Lower lobe of right lung (tissue), 2 donors: Measurements from ENCODE around the gene MAGI2. TPM values are rescaled to one million over a fixed set of nuclear protein-coding genes. Genes with fewer than 3 reads are reported as not detected.

Experiments
- ATAC-seq, 2 donors: fragments of 200-7000 bp; cut with Tn5 transposase; one replicate each; pipeline ENCODE4 v1.9.1; 2020 to 2022; ENCODE audit warnings: mild to moderate bottlenecking in 2 of 2, moderate library complexity in 2 of 2
- DNase-seq: peaks from one replicate; pipeline ENCODE4 v3.0.0-alpha.2; 2020
- H3K27ac ChIP-seq: fragments of 200-600 bp; one replicate; pipeline ENCODE4 v1.8.0; 2022
- H3K27me3 ChIP-seq: fragments of 200-600 bp; one replicate; pipeline ENCODE4 v1.8.0; 2022; ENCODE audit warnings: low read depth
- H3K36me3 ChIP-seq: fragments of 200-600 bp; one replicate; pipeline ENCODE4 v1.8.0; 2022; ENCODE audit warnings: mild to moderate bottlenecking
- H3K4me1 ChIP-seq: fragments of 200-600 bp; one replicate; pipeline ENCODE4 v1.8.0; 2022
- H3K4me3 ChIP-seq: fragments of 200-600 bp; one replicate; pipeline ENCODE4 v1.8.0; 2022; ENCODE audit warnings: mild to moderate bottlenecking
- H3K9me3 ChIP-seq: fragments of 200-600 bp; one replicate; pipeline ENCODE4 v1.8.0; 2022
- CTCF ChIP-seq: fragments of 200-600 bp; IDR thresholded peaks from one replicate; pipeline ENCODE4 v1.8.0; 2022; ENCODE audit warnings: antibody characterized with exemption, mild to moderate bottlenecking
- intact Hi-C: fragments of 100-400 bp; cut with DNase I; formaldehyde crosslinking; loops from one replicate; pipeline ENCODE4 v1.11.0; 2022
- total RNA-seq: library from RNA; stranded (reverse); fragmentation: NEBNext Ultra II Directional; extraction: Animal tissue kit (Norgen Biotek cat#: 25700); gene quantifications from one replicate; pipeline ENCODE4 v1.2.1, GENCODE V29; 2021
- donor health status: DM: no; HTN: yes; CAD: no; lungs with severe emphysema.

Gene MAGI2
- total RNA-seq, 1 donor from 2014 or later: 15.3 TPM

GRCh38 chr7:78912781-78913180 is 540.7 kb downstream of the MAGI2 start:
- H3K36me3 ChIP-seq: no peaks in the 10 kb centered on the region
- intact Hi-C loops: no loop called here
- TF ChIP-seq CTCF: no peak
- no peaks in the 10 kb centered on the region for H3K9me3 ChIP-seq
- ATAC-seq (no peak), DNase-seq (no peak)
- H3K27ac ChIP-seq: no peak overlapping the region
- H3K4me1 ChIP-seq: no peaks in the 10 kb centered on the region
- H3K4me3 ChIP-seq: no peak overlapping the region
- H3K27me3 ChIP-seq: no peaks in the 10 kb centered on the region

GRCh38 chr7:78906735-78907134 is 546.7 kb downstream of the MAGI2 start:
- DNase-seq (no peak), ATAC-seq (no peak)
- H3K4me3 ChIP-seq: no peak overlapping the region
- no peak for TF ChIP-seq CTCF
- H3K27me3 ChIP-seq: no peaks in the 10 kb centered on the region
- H3K4me1 ChIP-seq: no peaks in the 10 kb centered on the region
- intact Hi-C loops: no loop called here
- H3K36me3 ChIP-seq: no peaks in the 10 kb centered on the region
- no peaks in the 10 kb centered on the region for H3K9me3 ChIP-seq
- H3K27ac ChIP-seq: no peak overlapping the region

GRCh38 chr7:78905436-78905835 is 548.0 kb downstream of the MAGI2 start:
- Histone ChIP-seq H3K27ac (no peak overlapping the region), H3K9me3 (no peaks in the 10 kb centered on the region), H3K4me3 (no peak overlapping the region), H3K36me3 (no peaks in the 10 kb centered on the region), H3K4me1 (no peaks in the 10 kb centered on the region), H3K27me3 (no peaks in the 10 kb centered on the region)
- no peak for ATAC-seq
- no peak for DNase-seq
- TF ChIP-seq CTCF: no peak
- intact Hi-C loops: no loop called here

GRCh38 chr7:78904983-78905382 is 548.5 kb downstream of the MAGI2 start:
- intact Hi-C loops: no loop called here
- no peaks in the 10 kb centered on the region for H3K27me3 ChIP-seq
- H3K4me1 ChIP-seq: no peaks in the 10 kb centered on the region
- TF ChIP-seq CTCF: no peak
- H3K36me3 ChIP-seq: no peaks in the 10 kb centered on the region
- no peak overlapping the region for H3K4me3 ChIP-seq
- no peaks in the 10 kb centered on the region for H3K9me3 ChIP-seq
- no peak for DNase-seq
- H3K27ac ChIP-seq: no peak overlapping the region
- ATAC-seq: no peak

GRCh38 chr7:78901566-78901965 is 551.9 kb downstream of the MAGI2 start:
- DNase-seq (no peak), ATAC-seq (no peak)
- no peak for TF ChIP-seq CTCF
- Histone ChIP-seq H3K27me3 (no peaks in the 10 kb centered on the region), H3K27ac (no peak overlapping the region), H3K9me3 (no peaks in the 10 kb centered on the region), H3K4me3 (no peak overlapping the region), H3K36me3 (no peaks in the 10 kb centered on the region), H3K4me1 (no peaks in the 10 kb centered on the region)
- intact Hi-C loops: no loop called here

- no peak for TF ChIP-seq CTCF
- ATAC-seq (no peak), DNase-seq (no peak)
- intact Hi-C loops: no loop called here
- no peaks in the 10 kb centered on the region for H3K36me3 ChIP-seq
- H3K27me3 ChIP-seq: no peaks in the 10 kb centered on the region
- no peak overlapping the region for H3K27ac ChIP-seq
- H3K9me3 ChIP-seq: no peaks in the 10 kb centered on the region
- no peaks in the 10 kb centered on the region for H3K4me1 ChIP-seq
- no peak overlapping the region for H3K4me3 ChIP-seq
Observed at GRCh38 chr7:78900806-78901205, 552.7 kb downstream of the MAGI2 start.
